Measurements from ENCODE around the gene LPCAT1. TPM values are rescaled to one million over a fixed set of nuclear protein-coding genes. Genes with fewer than 3 reads are reported as not detected.
A peak's percentile ranks its signal among the peaks of the same experiment; 100 is the strongest.

The LPCAT1 gene
- total RNA-seq, 2 donors from 2014 or later, result 53.9 to 54.6 TPM

DNA sequence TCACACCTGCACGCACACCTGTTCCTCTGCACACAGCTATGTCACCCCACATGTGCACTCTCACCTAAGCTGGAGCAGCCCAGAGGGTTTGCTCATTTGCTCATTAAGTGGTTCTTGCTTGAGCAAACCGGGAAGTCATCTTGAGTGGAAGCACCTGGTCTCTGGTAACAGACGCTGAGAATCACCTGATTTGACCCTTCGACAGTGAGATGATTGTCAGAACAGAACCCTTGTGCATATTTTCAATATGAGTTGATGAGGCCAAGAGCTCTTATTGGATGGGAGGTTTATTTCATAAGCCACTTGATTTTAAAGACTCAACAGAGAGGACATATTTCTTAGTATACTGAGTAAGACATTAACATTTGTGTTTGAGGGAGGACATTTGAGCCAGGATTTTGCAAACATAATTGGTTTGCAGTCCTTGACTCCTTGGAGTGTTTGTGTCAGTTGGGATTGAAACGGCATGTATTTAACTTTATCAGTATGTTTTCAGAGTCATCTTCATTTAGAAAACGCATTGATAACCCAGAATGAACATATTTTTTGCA, 22.1 kb upstream of the LPCAT1 start:
- Histone ChIP-seq H3K36me3 (no peaks in the 10 kb centered on the region), H3K4me1 (ENCODE audit: control insufficient read depth in 1 of 2, low read depth in 2 of 2) (peaks cover 4 to 18% of the 10 kb centered on the region in 2 donors), H3K27ac (no peak overlapping the region), H3K9me3 (no peaks in the 10 kb centered on the region), H3K4me3 (no peak overlapping the region), H3K27me3 (replicated peaks; ENCODE audit: insufficient read depth) (no peaks in the 10 kb centered on the region)
- DNase-seq (ENCODE audit: low spot score) (no peak), ATAC-seq (ENCODE audit: insufficient number of reproducible peaks, low FRiP score, low read depth) (no peak)
- TF ChIP-seq, protein P1, sequence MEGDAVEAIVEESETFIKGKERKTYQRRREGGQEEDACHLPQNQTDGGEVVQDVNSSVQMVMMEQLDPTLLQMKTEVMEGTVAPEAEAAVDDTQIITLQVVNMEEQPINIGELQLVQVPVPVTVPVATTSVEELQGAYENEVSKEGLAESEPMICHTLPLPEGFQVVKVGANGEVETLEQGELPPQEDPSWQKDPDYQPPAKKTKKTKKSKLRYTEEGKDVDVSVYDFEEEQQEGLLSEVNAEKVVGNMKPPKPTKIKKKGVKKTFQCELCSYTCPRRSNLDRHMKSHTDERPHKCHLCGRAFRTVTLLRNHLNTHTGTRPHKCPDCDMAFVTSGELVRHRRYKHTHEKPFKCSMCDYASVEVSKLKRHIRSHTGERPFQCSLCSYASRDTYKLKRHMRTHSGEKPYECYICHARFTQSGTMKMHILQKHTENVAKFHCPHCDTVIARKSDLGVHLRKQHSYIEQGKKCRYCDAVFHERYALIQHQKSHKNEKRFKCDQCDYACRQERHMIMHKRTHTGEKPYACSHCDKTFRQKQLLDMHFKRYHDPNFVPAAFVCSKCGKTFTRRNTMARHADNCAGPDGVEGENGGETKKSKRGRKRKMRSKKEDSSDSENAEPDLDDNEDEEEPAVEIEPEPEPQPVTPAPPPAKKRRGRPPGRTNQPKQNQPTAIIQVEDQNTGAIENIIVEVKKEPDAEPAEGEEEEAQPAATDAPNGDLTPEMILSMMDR (IDR thresholded peaks at IDR 0.05), result no peak

DNA sequence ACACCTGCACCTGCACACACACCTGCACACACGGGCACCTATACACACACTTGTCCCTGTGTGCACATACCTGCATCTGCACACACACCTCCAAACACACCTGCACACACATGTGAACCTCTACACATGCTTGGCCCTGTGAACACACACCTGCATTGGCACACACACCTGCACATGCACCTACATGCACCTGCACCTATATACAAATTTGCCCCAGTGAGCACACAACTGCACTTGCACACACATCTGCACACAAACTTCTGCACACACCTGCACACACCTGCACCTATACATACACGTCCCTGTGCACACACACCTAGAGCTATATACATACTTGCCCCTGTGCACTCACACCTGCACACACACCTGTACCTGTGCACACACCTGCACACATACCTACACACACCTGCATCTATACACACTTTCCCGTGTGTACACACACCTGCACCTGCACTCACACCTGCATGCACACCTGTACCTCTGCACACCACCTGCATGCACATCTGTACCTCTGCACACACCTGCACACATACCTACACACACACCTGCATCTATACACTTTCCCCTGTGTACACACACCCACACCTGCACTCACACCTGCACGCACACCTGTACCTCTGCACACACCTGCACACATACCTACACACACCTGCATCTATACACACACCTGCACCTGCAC, 21.5 kb upstream of the LPCAT1 start:
- H3K36me3 ChIP-seq, result no peaks in the 10 kb centered on the region
- peaks cover 4 to 19% of the 10 kb centered on the region in 2 donors for H3K4me1 ChIP-seq (ENCODE audit: control insufficient read depth in 1 of 2, low read depth in 2 of 2)
- H3K4me3 ChIP-seq, result no peak overlapping the region
- H3K27me3 ChIP-seq (replicated peaks; ENCODE audit: insufficient read depth), result no peaks in the 10 kb centered on the region
- ATAC-seq (ENCODE audit: insufficient number of reproducible peaks, low FRiP score, low read depth) (no peak), DNase-seq (ENCODE audit: low spot score) (no peak)
- TF ChIP-seq, protein P1 (IDR thresholded peaks at IDR 0.05), result no peak
- H3K27ac ChIP-seq, result no peak overlapping the region
- H3K9me3 ChIP-seq, result no peaks in the 10 kb centered on the region

DNA sequence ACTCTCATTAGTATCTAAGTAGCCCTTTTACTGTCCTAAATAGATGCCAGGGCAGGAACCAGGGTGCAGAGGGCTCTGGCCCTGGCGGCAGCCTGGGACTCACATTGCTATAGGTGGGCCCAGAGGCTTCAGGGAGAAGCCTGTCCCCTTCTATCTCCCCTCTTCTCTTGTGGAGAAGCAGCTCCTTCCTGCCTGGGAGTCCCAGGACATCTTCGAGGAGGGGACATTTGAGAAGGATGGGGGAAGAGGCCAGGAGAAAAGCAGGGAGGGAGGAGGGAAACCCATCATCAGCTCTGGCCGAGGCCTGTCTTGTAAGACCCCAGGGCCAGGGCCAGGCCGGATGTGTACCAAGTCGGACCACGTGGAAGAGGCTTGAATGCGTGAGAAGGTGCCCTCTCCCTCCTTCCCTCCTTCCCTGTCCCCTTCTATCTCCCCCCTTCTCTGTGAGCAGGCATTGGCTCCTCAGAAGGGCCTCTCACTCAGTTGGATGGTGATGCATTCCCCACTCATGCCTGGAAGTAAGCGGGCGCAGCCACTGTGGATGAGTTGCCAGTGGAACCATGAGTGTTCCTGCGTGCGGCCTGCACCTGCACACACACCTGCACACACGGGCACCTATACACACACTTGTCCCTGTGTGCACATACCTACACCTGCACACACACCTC, 20.7 kb upstream of the LPCAT1 start:
- no peaks in the 10 kb centered on the region for H3K9me3 ChIP-seq
- DNase-seq (ENCODE audit: low spot score) (no peak), ATAC-seq (ENCODE audit: insufficient number of reproducible peaks, low FRiP score, low read depth) (no peak)
- H3K4me1 ChIP-seq (ENCODE audit: control insufficient read depth in 1 of 2, low read depth in 2 of 2), result peaks cover 4 to 19% of the 10 kb centered on the region in 2 donors
- H3K27ac ChIP-seq, result peak overlapping the region in 1 of 2 donors; percentile 15
- no peak overlapping the region for H3K4me3 ChIP-seq
- H3K27me3 ChIP-seq (replicated peaks; ENCODE audit: insufficient read depth), result no peaks in the 10 kb centered on the region
- H3K36me3 ChIP-seq, result no peaks in the 10 kb centered on the region
- TF ChIP-seq, protein P1 (IDR thresholded peaks at IDR 0.05), result no peak

DNA sequence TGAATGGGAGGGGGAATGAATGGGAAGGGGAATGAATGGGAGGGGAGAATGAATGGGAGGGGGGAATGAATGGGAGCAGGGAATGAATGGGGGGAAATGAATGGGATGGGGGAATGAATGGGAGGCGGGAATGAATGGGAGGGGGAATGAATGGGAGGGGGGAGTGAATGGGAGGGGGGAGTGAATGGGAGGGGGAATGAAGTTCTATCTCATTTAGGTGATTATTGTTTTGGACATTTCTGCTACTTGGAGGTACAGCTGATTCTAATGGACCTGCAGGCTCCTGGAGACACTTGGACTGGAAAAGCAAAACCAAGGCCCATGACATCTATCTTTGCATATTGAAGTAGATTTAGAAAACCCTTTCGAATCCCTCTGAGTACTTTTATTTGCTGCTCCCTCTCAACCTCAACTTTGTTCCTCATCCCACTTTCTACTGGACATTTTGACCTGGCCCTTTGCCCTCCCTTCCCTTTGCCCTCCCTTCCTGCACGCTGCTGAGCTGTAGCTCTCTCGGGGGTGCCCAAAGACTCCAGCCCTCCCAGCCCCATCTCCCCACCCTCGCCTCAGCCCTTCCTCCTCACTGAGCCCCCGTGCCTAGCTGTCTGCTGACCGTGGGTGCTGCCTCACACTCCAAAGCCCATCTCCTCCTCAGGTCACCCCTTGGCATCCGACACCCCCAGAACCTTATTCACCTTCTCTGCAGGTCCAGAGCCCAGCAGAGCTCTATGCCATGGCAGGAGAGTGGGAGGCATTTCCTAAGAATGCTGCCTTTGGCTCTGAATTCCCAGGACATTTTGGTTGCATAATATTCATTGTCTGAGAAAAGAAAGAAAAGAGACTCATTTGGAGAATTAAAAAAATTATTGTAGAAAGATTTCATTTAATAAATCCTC, 19.9 kb upstream of the LPCAT1 start:
- H3K27ac ChIP-seq, result peak overlapping the region in 1 of 2 donors; percentile 15
- ATAC-seq (ENCODE audit: insufficient number of reproducible peaks, low FRiP score, low read depth) (no peak), DNase-seq (ENCODE audit: low spot score) (no peak)
- no peaks in the 10 kb centered on the region for H3K9me3 ChIP-seq
- TF ChIP-seq, protein P1 (IDR thresholded peaks at IDR 0.05), result no peak
- H3K4me1 ChIP-seq (ENCODE audit: control insufficient read depth in 1 of 2, low read depth in 2 of 2), result peaks cover 4 to 19% of the 10 kb centered on the region in 2 donors
- H3K4me3 ChIP-seq, result no peak overlapping the region
- no peaks in the 10 kb centered on the region for H3K36me3 ChIP-seq
- H3K27me3 ChIP-seq (replicated peaks; ENCODE audit: insufficient read depth), result no peaks in the 10 kb centered on the region

Measured in thoracic aorta (tissue), 2 donors.